ENCODE data around the gene RBM28.

Gene RBM28, protein sequence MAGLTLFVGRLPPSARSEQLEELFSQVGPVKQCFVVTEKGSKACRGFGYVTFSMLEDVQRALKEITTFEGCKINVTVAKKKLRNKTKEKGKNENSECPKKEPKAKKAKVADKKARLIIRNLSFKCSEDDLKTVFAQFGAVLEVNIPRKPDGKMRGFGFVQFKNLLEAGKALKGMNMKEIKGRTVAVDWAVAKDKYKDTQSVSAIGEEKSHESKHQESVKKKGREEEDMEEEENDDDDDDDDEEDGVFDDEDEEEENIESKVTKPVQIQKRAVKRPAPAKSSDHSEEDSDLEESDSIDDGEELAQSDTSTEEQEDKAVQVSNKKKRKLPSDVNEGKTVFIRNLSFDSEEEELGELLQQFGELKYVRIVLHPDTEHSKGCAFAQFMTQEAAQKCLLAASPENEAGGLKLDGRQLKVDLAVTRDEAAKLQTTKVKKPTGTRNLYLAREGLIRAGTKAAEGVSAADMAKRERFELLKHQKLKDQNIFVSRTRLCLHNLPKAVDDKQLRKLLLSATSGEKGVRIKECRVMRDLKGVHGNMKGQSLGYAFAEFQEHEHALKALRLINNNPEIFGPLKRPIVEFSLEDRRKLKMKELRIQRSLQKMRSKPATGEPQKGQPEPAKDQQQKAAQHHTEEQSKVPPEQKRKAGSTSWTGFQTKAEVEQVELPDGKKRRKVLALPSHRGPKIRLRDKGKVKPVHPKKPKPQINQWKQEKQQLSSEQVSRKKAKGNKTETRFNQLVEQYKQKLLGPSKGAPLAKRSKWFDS

DNA sequence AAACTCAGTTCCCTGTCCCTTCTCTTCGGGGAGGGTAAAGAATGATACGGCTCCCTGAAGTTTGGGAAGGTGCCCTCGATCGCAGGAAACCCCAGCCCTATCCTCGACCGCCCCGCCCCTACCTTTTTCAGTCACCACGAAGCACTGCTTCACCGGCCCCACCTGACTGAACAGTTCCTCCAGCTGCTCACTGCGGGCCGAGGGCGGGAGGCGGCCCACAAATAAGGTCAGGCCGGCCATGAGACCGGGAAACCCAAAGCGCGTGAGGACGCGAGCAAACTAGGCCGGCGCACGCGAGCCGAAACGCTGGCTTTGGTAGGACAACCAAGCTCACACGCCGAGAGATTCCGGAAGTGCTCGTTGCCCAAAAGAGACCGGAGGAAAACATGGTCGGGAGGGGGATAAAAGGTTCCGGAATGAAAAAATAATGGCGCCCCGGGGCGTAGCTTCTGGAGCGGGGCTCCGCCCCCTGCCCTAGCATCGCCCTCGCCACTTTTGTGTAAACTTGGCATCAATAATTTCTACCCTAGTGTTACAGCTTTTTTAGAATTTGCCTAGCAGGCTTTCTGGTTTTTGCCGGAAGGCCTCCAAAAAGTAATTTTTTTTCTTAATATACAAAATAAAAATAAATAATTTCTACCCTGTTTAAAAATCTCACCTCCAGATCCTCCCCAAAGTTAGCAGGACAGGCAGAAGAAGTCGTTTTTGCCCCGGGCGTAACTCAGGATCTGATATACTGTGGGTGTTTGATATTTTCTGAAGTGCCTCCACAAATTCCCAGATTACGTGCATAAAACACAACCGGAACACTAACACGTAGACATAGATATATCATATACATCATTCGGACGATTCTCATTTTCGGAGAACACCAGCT, at the start of gene RBM28:
RBM28 (minus strand) TSS at position 355 of the 877 bp plus-strand sequence; CDS start at position 240, 115 bp downstream.
- no peak for DNase-seq

- DNase-seq: no peak
Observed at GRCh38 chr7:128392446-128393327, 49.0 kb upstream of the RBM28 start.

DNA sequence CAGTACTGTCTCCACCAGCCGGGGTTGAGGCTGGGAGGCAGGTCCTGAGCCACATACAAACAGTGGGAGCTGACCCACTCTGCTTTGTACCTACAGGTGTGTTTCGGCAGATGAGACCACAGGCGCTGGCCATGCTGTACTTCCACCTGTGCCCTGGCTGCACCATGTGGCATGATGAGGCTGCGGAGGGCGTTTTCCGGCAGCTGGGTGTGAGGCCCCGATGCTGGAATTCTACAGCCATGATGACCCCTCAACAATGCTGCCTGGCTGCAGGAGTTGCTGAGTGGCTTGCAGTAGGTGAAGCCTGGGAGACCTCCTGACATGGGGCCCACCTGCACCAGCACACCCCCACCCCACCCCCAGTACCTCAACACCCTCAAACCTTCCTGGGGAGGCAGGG, 48.1 kb upstream of the RBM28 start:
- DNase-seq: no peak

DNA sequence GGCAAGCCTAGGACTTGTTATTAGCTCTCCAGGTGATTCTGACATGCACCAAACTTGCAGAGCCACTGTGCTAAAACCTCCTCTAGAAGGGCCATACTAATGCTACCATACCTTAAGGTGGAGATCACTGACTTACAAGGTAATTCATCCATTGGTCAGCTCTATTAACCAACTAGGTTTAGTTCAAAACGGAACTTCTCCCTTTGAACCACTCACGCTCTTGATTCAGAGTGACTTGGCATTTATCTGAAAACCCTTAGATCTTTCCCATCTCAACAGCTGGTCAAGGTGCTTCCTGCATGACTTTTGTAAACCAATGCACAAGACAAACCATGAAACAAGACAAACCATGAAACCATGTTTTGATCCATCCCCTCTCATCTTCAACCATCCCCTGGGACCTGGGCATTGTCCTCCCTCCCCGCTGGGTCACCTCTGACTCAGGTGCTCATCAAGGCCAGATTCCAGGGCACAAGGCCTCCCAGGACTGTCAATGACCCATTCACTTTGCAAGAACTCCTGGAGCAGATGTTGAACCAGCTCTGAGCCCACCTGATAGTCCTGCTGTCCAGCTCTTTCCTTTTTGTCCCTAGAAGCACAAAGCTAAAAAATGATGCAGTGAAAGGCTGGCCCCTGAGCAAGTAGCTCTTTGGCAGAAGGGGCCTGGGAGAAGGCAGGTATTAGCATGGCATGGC, 47.3 kb upstream of the RBM28 start:
- no peak for DNase-seq

GRCh38 chr7:128389618-128390329, 46.1 kb upstream of the RBM28 start:
- no peak for DNase-seq

DNA sequence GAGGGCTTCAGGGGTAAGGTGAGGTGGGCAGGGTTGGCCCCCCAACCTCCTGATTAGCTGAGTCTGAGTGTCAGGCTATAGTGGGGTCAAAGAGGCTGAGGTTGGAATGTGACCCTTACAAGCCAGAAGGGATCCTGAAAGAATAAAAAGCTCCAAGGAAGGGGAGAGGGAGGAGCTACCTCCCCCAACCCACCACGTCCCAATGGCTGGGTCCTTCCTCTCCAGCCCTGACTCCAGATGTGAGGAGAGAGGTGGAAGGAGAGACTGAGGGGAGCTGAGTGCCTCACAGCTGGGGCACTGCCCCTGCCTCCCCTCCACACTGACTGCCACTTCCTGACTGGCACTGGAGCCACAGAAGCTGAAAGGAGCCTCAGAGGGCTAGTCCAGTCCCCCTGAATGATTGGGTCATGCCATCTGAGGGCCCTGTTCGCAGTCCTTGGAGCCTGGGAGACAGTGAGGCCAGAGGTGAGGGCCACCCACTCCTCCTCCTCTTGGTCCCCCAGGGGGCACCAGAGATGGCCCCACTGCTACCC, 45.4 kb upstream of the RBM28 start:
- DNase-seq: no peak

GRCh38 chr7:128388145-128388485, 44.4 kb upstream of the RBM28 start:
- DNase-seq: no peak

- DNase-seq: no peak
Observed at GRCh38 chr7:128387216-128388144, 43.8 kb upstream of the RBM28 start.

- no peak for DNase-seq
Observed at GRCh38 chr7:128385988-128386925, 42.5 kb upstream of the RBM28 start.

DNA sequence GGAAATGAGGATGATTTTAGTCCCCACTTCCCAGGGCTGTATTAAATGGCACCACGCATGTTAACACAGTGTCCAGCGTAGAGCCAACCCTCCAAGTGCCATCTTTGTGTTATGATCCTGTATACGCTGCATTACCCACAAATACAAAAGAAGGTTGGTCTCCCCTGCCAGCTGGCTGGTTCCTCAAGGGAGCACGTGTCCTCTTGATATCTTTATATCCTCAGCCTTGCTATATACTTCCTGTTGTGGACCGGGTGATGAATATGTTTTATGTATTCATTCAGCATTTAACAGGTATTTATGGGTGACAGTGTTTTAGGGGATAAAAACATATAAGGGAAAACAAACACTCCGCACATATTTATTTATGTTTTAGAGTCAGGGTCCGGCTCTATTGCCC, 41.0 kb upstream of the RBM28 start:
- DNase-seq: no peak

- DNase-seq: no peak
Observed at GRCh38 chr7:128383776-128384175, 40.1 kb upstream of the RBM28 start.

- DNase-seq: no peak
Observed at GRCh38 chr7:128381161-128381821, 37.6 kb upstream of the RBM28 start.

- DNase-seq: no peak
Observed at GRCh38 chr7:128380483-128381106, 36.9 kb upstream of the RBM28 start.

GRCh38 chr7:128379900-128380479, 36.3 kb upstream of the RBM28 start:
- no peak for DNase-seq

DNA sequence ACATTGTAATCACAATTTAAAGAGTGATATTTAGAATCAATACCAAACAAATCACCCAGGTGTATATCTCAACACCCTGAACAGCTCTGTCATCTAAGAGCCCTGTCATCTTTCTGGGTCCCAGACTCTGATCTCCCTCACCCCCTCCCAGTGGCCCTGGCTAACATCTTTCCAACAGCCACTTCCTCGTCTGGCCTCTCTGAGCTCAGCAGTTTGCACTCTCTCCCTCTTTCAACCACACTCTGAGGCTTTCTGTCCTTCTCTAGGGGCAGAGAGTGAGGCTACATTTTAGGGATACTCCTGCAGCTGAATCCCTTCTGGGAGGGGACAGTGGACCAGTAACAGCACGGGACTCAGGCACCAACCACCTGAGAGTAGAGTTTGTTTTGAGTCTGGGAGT, 34.9 kb upstream of the RBM28 start:
- DNase-seq: no peak

- DNase-seq: no peak
Observed at GRCh38 chr7:128376077-128376476, 32.4 kb upstream of the RBM28 start.

DNA sequence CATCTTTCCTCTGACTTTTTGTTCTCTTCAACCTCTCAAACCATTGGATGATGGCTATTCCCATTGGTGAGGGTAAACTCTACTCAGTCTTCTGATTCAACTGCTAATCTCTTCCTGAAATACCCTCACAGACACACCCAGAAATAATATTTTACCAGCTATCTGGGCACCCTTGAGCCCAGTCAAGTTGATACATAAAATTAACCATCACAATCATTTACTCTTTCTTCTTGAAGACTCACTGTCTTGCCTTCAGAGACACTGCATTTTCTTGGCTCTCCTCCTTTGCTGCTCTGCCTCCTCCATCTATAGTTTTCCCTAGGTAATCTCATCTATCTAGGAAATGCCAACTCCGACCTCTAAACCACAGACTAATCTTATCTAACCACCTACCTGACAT, 30.3 kb upstream of the RBM28 start:
- DNase-seq: no peak

Measured in cortex of kidney (tissue), 1 donor.